ENCODE measurements around the gene MACIR.

GRCh38 chr5:103293099-103293498, 34.5 kb downstream of the MACIR start:
- TF ChIP-seq CTCF (IDR thresholded peaks at IDR 0.05), result no peak
- TF ChIP-seq POLR2A (IDR thresholded peaks at IDR 0.05), result no peak

Measured in adrenal gland (tissue), 5 donors.